IPS DF 19.7 (cell line): Measurements from ENCODE around the gene SP7.
"Not testable (repeated sequence)": the region's sequence is repeated elsewhere in the genome, so short reads cannot be mapped to it uniquely, and the experiment has no call there.

Source experiments
- DNase-seq: peaks from one replicate; pipeline ENCODE4 v3.0.0-alpha.2; 2013; ENCODE audit warnings: low read depth, low spot score

The SP7 gene

DNA sequence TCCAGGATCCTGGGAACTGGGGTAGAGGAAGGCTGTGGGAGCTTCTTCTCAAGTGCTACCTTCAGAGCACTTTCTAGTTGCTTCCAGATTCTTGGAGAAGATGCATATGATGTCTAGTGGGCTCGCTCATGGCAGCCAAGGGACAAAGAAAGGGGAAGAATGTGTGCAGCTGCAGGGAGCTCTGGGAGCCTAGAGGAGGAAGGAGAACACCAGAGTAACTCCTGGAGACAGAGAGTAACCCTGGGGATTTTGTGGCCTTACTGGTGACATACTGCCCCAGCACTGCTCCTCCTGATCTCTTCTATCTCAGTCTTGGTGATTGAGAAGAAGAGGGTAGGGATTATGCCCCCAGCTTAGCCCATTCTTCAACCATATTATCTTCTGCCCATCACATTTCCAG, 10.3 kb upstream of the SP7 start:
- DNase-seq: no peak

DNA sequence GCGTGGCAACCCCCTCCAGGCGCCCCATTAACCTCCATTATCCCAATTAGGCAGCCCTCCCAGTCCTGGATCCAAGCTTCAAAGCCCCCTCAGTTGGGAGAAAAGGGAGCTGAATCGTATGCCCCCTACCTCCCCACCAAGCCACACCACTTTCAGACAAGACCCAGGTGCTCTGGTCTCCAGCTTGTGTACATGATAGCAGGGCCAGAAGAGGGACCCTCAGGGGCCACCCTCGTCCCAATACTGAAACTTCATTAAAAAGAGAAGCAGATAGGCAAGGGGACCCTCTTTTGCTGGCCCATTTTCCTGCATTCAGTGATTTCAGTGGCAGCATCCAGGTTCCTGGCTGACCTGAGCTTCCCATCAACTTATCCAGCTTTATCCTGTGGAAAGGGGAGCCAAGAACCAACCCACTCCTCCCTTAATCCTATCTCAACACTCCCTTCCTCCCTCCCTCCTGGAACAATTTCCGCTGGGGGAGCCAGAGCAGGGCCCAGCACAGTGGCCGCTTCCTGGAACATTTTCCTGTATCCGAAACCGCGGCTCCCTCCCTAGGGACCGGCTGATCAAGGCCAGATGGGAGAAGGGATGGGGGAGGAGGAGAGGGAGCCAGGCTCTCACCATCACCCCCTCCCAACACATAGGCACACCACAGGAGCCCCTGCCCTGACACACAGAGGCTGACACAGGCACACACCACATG, 9.5 kb upstream of the SP7 start:
- no peak for DNase-seq

DNA sequence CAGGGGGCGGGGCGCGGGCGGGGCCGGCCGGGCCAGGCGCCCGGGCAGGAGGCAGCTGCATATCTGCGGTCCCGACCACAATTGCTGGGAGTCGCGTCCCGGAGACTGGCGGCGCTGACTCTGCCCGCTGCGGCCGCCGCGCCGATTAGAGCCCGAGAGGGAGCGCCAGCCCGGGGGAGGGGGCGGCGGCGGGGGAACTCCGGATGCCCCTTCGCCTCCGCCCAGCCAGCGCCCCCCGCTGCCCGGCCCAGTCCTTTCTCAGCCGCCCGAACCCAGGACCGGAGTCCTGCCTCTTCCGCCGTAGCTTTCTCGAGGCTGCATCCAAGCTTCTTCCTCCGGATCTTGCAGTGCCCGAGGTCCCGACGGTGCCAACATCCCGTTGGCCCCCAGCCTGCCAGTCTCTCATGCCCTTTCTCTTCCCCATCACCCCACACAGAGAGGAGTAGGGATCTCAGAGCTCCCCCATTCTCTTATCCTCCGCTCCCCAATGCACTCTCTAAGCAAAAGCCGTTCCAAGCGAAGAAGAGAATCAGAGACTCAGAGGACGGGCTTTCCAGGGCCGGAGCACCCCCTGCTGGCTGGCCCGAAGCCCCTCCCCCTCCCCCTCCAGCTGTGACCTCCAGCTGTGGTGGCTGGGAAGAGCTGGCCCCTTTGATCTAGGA, 8.8 kb upstream of the SP7 start:
- no peak for DNase-seq

DNA sequence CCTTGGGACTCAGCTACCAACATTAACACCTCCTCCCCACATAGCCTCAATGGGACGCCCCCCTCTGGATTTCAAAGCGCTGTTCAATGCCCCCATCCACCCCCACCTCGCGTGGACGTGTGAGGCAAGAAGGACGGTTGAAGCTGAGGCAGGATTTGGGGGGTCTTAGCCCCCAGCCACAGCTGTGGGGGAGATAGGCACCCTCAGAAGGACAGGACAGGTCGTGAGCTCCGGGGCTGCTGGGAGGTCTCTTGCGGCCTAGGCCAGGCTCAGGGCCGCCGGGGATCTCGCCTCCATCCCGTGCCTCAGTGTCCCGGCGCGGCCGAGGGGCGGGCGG, 8.3 kb upstream of the SP7 start:
- no peak for DNase-seq

DNA sequence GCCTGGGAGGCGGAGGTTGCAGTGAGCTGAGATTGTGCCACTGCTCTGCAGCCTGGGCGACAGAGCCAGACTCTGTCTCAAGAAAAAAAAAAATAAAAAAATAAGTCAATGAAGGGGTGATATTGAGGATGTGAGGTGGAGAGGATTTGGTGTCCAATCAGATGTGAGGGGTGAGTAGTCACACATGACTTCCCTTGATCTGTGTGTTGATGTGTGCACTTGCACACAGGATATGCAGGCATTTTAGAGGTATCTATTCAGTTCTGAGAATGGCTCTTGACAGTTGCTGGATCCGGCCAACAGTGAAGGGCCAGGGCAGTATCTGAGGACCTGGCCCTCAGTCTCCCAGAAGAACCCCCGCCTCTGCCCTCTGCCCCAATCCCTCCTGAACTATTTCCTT, 7.8 kb upstream of the SP7 start:
- no peak for DNase-seq

DNA sequence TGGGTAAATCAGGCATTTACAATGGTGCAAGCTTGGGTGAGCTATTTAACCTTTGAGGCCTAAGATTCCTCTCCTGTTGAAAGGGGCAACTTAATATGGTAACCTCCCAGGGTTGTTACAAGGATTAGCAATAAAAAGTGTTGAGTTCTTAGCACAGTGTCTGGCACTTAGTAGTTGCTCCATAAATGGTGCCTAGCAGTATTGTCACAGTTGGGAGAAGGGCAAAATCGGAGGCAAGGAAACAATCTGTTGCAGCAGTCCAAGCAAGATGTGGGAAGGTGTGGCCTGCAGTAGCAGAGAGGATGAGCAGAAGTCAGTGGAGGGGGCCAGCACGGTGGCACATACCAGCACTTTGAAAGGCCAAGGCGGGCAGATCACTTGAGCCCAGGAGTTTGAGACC, 7.3 kb upstream of the SP7 start:
- DNase-seq: no peak

DNA sequence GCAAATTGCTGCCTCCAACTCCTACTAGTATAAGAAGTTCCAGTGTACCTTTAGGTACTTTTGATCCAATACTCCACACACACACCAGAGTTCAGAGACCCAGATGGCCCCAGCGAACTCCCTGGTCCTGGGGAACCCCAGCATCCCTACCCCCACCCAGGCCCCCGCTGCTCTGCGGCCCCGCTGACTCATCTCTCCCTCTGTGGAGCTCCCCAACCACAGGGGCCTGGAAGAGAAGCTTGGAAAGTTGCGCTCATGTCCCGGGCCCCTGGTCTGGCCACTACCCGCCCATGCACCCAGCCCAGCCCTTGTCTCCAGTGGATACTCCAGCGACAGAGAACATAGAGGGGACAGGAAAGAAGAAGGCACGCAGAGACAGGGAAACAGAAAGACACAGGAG, 4.2 kb upstream of the SP7 start:
- no peak for DNase-seq

DNA sequence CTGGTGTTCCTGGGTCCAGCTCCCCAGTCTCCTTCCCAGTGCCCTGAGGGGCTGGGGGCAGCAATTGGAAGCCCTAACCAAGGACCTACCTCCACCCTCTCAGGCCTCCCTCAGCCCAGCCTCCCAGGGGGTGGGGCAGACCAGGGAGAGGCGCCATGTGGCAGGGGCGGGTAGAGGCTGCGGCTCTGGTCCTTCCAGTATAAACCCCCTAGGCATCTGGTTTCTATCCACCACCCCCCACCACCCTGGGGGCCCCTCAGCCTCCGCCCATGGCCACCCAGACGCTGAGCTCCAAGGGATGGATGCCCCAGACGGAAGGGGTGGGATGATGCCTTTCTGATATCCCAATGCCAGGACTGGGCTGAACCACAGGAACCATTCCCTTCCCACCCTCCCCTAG, 2.8 kb upstream of the SP7 start:
- DNase-seq: no peak

DNA sequence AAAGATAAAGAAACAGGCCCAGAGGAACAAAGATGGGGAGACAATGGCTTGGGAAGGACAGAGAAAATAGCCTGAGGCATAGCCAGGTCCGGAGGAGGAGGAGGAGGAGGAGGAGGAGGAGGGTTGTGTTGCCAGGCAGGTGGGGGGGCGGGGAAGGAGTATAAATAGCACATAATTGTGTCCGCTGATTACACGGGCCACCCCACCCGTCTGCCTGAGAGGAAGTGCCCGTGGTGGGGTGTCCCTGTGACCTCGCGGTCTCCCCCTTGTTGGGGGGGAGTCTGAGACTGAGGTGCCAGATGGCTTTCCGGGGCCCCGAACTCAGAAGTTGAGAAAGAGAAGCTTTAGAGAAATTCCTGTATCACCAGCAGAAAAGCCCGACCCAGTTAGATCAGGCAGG, 1.9 kb upstream of the SP7 start:
- DNase-seq: no peak

DNA sequence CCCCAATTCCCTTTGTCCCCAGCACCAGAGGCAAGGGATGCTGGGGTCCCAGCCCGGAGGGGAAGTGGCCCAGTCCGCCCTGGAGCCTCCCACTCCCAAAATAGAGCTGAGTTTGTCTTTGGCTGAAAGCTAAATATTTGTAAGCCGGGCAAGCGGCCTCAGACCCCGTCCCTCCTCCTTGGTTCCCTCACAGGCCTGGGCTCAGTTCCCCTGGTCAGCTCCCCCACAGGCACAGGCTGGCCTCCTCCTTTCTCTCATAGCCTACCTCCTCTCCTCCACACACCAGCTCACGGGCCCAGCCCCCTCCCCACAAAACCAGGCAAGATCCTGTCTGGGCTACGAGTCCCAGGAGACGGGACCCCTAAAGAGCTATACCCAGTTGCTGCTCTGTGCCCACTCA, 1.3 kb downstream of the SP7 start:
- no peak for DNase-seq

DNA sequence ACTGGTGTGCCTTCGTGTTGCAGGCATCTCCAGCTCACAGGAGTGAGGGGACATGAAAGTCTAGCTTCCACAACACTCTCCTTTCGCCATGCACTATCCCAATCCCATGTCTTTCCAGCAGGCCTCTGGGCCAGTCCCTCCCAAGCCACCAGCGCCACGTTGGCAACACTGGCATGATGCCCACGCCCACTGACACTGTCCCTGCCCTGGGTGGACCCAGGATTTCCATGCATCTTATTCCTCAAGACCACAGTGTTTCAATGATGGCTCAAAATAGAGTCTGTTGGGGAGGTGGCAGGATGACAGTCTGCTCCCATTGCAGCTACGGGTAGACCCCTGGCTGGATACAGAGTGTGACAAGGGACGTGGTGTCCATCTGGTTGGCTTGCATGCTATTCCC, 2.3 kb downstream of the SP7 start:
- no peak for DNase-seq

DNA sequence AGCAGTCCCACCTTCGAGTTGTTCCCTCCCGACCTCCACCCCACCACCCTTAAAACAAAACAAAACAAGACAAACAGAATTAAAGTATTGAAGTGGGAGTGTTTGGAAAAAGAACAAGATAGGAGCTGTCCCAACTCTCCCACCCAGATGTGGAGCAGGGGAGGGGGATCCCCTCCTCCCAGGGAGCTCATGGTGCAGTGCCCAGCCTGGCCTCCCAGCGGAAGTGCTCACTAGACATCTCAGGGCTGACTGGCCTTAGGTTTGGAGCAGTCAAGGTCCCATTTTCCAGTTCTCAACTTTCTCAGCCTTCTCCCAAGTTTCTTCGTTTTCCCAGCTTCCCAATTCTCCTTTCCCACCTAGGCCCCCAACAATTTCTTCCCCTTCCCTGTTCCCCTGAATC, 2.9 kb downstream of the SP7 start:
- DNase-seq: no peak

DNA sequence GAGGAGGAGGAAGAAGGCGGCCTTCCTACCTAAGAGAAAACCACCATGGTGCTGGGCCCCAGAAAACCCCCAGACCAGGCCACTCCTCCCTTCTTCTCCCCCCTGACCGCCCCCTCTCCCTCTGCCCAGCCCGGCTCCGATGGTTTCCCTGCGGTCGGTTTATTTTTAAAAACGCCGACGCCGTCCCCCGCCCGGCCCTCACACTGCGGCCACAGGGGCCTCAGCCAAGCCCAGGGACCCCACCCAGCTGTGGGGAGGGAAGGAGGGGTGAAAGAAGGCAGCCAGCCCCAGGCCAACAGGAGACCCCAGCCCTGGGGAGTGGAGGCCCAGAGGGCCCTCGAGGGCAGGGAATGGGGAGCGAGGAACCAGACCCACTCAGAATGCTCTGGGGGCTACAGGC, 3.4 kb downstream of the SP7 start:
- no peak for DNase-seq

DNA sequence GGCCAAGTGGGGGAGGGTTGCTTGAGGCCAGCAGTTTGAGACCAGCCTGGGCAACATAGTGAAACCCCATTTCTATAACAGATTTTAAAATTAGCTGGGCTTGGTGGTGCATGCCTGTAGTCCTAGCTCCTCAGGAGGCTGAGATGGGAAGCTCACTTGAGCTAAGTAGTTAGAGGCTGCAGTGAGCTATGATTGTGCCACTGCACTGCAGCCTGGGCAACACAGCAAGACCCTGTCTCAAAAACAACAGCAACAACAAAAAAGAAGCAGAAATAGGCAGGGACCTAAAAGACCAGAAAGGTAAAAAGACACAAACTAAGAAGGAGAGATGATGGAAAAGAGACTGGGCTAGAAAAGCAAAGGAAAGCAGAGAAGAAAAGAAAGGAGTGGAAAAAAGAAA, 3.8 kb downstream of the SP7 start:
- DNase-seq: not testable (repeated sequence)

DNA sequence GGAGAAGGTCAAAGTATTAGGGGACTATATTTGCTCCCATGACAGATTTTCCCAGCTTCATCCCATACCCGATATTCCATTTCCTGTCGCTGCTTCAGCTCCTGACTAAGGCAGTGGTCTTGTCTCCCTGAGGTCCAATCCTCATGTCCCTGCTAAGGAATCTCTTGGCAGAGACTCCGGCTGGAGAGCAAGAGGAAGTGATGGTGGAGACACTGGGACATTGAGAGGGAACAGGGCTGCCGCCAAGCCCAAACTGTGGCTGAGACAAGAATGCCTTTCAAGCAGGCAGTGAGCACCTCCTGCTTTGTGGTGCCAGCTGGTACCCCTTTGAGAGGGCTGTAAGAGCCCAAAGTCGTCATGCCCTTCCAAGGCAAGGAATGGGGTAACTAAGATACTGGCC, 5.5 kb downstream of the SP7 start:
- DNase-seq: no peak

DNA sequence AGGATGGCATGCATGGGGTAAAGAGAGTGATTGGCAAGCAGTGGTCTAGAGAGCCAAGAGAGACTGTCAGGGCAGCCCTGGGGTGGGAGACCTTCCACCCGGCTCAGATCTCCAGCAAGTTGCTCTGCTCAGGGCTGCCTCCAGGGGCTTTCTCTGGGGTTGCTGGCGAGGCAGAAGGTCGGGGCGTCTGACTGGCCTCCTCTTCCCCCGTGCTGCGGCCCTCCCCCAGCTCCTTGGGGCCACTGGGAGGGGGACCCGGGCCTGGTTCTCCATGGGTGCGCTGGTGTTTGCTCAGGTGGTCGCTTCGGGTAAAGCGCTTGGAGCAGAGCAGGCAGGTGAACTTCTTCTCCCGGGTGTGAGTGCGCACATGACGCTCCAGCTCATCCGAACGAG, 8.1 kb downstream of the SP7 start:
- DNase-seq: no peak

DNA sequence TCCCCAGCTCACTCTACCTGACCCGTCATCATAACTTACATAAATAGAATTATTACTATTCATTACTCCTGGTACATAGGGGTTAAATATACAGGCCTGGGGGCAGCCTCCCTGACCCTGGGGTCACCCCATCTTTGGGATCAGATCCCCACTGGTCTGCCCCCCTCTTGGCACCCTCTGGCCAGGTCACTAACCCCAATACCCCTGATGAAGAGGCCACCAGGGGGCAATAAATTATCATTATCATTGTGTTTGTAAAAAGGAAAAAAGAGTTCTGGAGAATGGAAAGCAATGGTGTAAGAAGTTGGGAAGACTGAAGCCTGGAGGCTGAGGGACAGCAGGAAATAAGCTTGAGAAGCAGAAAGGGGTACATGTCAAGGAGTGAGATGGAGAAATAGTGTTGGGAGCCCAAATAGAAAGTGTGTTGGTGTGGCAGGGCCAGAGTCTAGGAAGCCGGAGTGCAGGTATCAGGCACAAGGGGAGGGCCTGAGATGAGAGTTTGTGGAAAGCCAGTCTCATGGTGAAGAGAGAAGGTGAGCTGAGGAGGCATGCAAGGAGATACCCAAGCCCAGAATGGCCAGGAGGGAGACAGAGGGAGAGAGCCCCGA, 8.6 kb downstream of the SP7 start:
- DNase-seq: no peak

DNA sequence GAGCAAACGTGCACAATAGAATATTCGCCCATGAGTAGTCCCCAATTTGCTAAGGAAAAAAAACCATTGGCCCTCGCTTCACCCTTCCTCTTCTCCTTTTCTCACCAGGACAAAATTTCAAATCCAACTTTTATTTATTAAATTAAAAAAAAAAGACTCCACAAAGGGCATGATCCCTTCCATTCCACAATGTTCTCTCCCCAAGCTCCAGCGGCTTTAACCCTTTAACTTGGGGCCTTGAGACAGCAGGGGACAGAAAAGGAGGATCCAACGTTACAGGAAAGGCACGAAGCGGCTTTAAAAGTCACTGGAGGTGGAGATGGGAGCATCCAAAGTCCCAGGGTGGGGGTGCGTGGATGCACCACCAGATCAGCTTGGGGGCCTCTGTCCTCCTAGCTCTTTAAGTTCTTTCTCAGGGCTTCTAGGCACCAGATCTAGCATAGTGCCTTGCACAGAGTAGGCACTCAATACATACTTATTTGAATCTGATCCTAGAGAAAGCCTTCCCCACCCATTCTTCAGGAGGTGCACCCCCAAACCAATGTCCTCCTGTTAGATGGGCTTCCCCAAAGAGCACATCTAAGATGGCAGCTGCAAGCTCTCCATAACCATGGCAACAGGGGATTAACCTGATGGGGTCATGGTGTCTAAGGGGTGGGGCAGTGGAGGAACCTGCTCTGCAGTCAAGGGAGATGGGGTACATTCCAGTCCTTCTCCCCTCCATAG, 9.5 kb downstream of the SP7 start:
- no peak for DNase-seq

DNA sequence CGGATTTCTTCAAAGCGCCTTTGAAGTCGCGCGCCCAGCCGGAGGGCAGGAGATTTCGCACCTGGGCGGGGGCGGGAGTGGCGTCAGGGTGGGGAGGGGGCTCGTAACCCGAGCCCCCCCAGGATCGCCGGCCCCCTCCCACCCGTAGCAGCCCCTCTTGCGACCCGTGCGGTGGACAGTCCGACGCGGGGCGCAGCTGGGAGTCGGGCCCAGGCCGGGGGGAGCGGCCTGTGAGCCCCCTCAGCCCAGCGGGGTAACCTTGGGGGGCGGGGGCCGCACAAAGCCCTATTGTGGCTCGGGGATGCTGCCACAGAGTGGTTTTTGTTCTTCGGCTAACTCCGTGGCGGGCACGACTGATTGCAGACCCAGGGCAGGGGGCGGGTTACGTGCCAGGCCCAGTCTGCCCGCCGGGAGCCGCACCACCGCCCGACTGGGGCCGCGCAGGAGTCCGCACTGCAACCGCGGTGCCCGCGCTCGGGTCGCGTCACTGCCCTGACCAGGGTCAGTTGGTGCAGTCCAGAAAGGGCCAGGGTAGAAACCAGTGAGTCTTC, 10.6 kb downstream of the SP7 start:
- no peak for DNase-seq

DNA sequence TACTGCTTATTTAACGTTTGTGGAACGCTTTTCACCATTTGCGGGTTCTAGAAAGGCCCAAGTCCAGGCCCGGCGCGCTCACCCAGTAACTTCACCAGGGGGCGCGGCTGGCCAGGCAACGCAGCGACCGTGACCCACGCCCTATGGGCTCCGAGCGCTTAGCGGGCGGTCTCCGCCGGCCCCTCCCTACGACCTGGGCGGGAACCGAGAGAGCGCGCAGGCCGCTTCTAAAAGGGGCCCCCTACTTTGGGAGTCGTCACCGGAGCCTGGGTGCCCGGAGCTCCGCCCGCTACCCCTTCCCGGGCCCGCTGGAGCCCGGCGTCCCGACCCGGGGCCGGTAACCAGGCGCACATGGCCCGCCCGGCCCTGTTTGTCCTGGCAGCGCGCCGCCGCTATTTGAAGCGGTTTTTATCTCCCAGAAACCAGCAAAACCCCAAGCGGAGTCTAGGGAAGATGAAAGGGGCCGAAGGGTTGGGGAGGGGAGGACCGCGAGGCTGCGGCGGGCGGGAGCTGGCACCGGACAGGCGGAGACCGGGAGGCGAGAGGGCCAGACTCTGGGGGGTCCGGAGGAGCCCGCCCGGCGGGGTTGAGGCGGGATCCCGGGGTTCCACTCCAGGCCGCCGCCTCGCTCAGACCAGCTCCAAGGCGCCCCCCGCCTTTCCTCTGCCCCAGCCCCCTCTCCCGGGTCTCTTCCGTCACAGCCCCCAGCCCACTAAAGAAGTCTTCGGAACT, 11.2 kb downstream of the SP7 start:
- no peak for DNase-seq

DNA sequence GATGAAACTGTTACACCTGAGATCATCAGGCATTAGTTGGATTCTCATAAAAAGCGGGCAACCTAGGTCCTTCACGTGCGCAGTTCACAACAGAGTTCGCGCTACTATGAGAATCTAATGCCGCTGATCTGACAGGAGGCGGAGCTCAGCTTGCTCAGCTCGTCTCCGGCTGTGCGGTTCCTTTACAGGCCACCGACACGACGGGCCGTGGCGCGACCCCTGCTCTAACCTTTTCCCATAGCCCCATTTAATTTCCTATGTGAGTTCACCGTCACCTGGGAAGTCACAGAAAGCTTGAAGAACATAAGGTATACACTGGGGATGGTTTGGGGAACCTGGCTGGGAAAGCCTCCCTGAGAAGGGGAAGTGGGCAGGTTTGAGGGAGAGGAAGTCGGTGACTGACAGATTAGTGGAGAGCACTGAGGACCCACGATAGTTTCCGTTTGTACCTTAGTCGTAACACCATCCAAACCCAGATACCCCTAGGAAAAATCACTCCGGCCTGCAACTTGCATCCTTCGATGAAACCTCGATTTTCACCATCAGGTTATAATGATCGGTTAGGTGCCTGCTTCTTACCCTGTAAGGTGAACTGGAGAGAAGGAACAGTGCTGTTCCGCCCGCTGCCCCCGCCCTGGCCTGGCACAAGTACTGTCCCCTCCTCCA, 11.9 kb downstream of the SP7 start:
- DNase-seq: no peak
